Psoas muscle (tissue), 8 donors: Measurements from ENCODE around the gene MRNIP. TPM values are rescaled to one million over a fixed set of nuclear protein-coding genes. Genes with fewer than 3 reads are reported as not detected.

ENCODE experiments used
- ATAC-seq, 4 donors: fragments of 200-7000 bp; cut with Tn5 transposase; one replicate each; pipeline ENCODE4 v1.9.1; 2020; ENCODE audit warnings: moderate library complexity in 3 of 4, mild to moderate bottlenecking in 2 of 4
- DNase-seq, 2 donors: peaks; one replicate each; pipeline ENCODE4 v3.0.0-alpha.2; 2020
- H3K27ac ChIP-seq: fragments of 200-600 bp; one replicate; pipeline ENCODE4 v1.8.0; 2022
- H3K27me3 ChIP-seq, 3 donors: fragments of 200-600 bp in 1 of 3; one replicate each; pipeline versions ENCODE4 v1.6.1 to v1.8.0; 2013 to 2022; ENCODE audit warnings: low read length in 2 of 3, mild to moderate bottlenecking in 2 of 3, moderate library complexity in 1 of 3; ENCODE audit not compliant: insufficient read depth in 3 of 3
- H3K36me3 ChIP-seq, 2 donors: fragments of 200-600 bp in 1 of 2; one replicate each; pipeline versions ENCODE4 v1.6.1 to v1.8.0; 2013 to 2022; ENCODE audit warnings: low read depth in 1 of 2, mild to moderate bottlenecking in 1 of 2, moderate library complexity in 1 of 2; ENCODE audit not compliant: insufficient read depth in 1 of 2
- H3K4me1 ChIP-seq: fragments of 200-600 bp; one replicate; pipeline ENCODE4 v1.8.0; 2022
- H3K4me3 ChIP-seq: fragments of 200-600 bp; one replicate; pipeline ENCODE4 v1.8.0; 2022; ENCODE audit warnings: mild to moderate bottlenecking
- H3K9me3 ChIP-seq: fragments of 200-600 bp; one replicate; pipeline ENCODE4 v1.8.0; 2022
- WGBS, 3 donors: extraction: QIAGEN DNeasy Blood & Tissue Kit; methylation state at CpG; one replicate each; pipeline versions ENCODE4 v1.1.6 to v1.1.7; 2013; 5-methylcytosine and 5-hydroxymethylcytosine counted together
- intact Hi-C, 2 donors: fragments of 100-400 bp; cut with DNase I; formaldehyde crosslinking; loops; one replicate each; pipeline versions ENCODE4 v1.11.0 to v1.14.2; 2022
- polyA plus RNA-seq, 3 donors: library from polyadenylated mRNA; stranded (reverse); fragments of 200-250 nt; gene quantifications; one replicate each; pipeline ENCODE4 v1.2.3, GENCODE V29; 2013
- total RNA-seq, 4 donors: library from RNA; stranded (reverse); fragmentation: NEBNext Ultra II Directional in 2 of 4; extraction: Animal tissue kit (Norgen Biotek cat#: 25700) in 2 of 4; gene quantifications; one replicate each; pipeline versions ENCODE4 v1.2.1 to v1.2.4, GENCODE V29; 2021 to 2023
- TF ChIP-seq, protein P1 (sequence below): fragments of 200-600 bp; IDR thresholded peaks from one replicate; pipeline ENCODE4 v1.8.0; 2022; ENCODE audit warnings: antibody characterized with exemption
- donor health status: healthy with polysubstance abuse.
- donor health status: DM: no; HTN: no; CAD: no; lungs with moderate emphysema.
- donor health status: Bipolar disorder and iron deficiency.
- donor health status: healthy.
- donor health status: DM: yes; HTN: yes; CAD: no.
- donor health status: DM: no; HTN: no; CAD: no.
- donor health status: DM: no; HTN: no; CAD: no.
- donor health status: DM: yes; HTN: yes; CAD: no.

The MRNIP gene
- total and polyA plus RNA-seq, 7 donors: 2.1 to 30.4 (median 7.9) TPM

DNA sequence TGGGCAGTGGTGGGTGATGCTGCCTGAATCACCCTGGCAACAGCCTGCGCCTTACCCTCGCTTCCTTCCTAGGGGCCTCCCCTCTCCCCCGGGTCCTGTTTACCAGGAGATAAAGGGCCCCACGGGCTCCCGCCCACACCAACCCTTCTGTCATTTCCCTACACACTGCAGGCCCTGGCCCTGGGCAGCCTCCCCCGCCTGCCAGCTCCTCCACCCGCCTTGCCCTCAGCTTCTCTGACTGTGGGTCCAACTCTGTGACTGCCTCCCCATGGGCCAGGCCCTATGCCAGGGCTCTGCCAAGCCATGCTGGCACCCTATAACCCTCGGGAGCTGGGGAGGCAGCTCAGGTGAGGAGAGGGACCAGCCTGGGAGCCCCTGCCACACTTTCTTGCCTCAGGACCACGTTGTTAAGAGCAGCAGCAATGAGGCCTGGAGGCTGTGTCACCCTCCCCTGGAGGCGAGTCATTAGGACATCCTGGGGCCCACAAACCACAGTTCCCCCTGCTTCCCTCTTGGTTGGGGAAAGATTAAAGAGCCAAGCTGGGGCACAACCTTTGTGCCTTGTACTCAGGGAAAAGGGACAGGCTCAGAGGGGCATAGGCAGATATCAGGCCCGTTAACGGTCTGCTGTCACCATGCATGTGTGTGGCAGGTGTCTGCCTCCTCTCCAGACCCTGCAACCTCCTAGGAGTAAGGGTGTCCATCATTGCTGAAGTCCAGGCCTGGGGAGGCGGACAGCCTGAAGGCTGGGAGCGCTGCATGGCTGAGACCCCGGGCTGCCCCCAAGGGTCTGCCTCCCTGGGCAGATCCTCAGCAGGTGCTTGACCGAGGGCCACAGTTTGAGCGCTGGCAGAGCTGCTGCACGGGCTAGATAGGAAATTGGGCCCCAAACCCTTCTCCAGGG, 54.7 kb downstream of the MRNIP start:
- Histone ChIP-seq H3K27ac (peak overlapping the region; percentile 96), H3K4me1 (peaks cover 41% of the 10 kb centered on the region), H3K4me3 (no peak overlapping the region), H3K27me3 (no peaks in the 10 kb centered on the region), H3K9me3 (no peaks in the 10 kb centered on the region), H3K36me3 (peaks cover 0 to 25% of the 10 kb centered on the region in 2 donors)
- TF ChIP-seq, protein P1, sequence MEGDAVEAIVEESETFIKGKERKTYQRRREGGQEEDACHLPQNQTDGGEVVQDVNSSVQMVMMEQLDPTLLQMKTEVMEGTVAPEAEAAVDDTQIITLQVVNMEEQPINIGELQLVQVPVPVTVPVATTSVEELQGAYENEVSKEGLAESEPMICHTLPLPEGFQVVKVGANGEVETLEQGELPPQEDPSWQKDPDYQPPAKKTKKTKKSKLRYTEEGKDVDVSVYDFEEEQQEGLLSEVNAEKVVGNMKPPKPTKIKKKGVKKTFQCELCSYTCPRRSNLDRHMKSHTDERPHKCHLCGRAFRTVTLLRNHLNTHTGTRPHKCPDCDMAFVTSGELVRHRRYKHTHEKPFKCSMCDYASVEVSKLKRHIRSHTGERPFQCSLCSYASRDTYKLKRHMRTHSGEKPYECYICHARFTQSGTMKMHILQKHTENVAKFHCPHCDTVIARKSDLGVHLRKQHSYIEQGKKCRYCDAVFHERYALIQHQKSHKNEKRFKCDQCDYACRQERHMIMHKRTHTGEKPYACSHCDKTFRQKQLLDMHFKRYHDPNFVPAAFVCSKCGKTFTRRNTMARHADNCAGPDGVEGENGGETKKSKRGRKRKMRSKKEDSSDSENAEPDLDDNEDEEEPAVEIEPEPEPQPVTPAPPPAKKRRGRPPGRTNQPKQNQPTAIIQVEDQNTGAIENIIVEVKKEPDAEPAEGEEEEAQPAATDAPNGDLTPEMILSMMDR: no peak
- intact Hi-C loops: loop anchor here (2.0 to 10.0 kb wide), 5 partner anchors 53 to 291 kb away; partner anchors contain the start of genes MRNIP (in 2 of the 2) and TBC1D9B (in 2 of the 2)
- DNase-seq: peak in 1 of 2 donors; percentile 53
- 73 to 79% (median 77%) methylated on average over 17 to 18 of the region's 18 CpGs for WGBS, 3 donors
- no peak for ATAC-seq

DNA sequence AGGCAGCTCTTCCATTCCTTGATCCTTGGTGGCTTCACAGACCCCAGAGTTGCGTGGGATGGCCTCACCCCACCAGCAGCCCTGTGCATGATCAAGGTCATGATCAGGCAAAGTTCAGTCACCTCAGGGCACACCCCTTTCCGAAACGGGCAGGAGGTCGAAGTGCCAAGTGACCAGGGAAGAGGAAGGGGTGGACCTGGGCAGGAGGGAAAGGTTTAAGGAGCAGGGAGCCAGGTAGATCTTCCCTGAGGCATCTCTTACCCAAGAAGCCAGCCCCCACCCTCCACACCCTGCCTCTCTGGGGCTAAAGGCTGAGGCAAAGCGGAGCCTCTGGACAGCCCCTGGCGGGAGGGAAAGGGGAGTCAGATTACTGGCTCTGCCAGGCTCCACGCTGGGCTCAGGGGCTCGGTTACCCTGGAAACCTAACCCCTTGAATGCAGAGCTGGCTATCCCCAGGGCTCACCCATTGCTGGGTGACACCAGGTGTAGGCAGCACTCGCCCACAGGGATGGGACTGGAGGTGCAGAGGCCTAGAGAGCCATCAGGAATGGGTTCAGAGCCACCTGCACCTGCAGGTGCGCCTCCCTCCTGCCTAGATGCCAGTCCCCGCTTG, 55.6 kb downstream of the MRNIP start:
- H3K4me3 ChIP-seq: no peak overlapping the region
- no peak for ATAC-seq
- intact Hi-C loops: loop anchor here (2.0 to 10.0 kb wide), 5 partner anchors 54 to 292 kb away; partner anchors contain the start of genes MRNIP (in 2 of the 2) and TBC1D9B (in 2 of the 2)

DNA sequence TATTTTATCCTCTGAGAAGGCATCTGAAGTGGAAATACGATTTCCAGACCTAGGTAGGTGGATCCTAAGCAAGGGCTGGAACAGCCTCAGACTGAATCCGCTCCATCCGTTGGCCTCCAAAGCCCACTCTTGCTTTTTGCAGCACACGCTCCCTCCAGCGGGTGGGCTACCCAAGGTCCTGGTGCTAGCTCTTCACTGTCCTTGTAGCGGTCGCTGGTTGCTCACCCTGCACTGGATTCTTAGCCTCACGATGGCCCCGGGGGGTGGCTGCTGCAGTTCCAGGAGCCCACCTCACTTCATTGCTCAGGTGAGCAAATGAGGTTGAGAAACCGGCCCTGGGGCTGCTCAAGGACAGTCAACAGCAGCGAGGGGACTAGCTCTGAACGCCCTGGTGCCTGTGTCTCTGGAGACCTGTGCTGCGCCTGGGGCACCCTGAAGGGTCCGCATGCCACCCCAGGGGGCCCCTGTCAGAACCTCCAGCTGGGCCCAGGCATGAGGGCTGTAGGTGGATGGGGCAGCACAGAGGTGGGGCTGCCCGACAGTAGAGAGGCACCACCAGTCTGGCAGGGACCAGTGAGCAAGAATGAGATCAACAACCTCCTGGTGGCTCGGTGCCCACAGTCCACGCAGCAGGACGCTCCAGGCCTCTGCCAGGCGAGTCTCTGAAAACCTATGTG, 56.3 kb downstream of the MRNIP start:
- 74 to 82% (median 78%) methylated on average over 19 of the region's 19 CpGs for WGBS, 3 donors
- TF ChIP-seq, protein P1: no peak
- Histone ChIP-seq H3K9me3 (no peaks in the 10 kb centered on the region), H3K4me3 (no peak overlapping the region), H3K27ac (no peak overlapping the region), H3K27me3 (no peaks in the 10 kb centered on the region), H3K36me3 (peaks cover 3 to 40% of the 10 kb centered on the region in 2 donors), H3K4me1 (peaks cover 33% of the 10 kb centered on the region)
- intact Hi-C loops: loop anchor here (2.0 to 10.0 kb wide), 5 partner anchors 55 to 292 kb away; partner anchors contain the start of genes MRNIP (in 2 of the 2) and TBC1D9B (in 2 of the 2)
- DNase-seq (peak in 1 of 2 donors; percentile 69), ATAC-seq (no peak)

More for the DNA sequence above, 55.6 kb downstream of the MRNIP start:
- no peaks in the 10 kb centered on the region for H3K27me3 ChIP-seq
- TF ChIP-seq, protein P1: no peak
- no peak overlapping the region for H3K27ac ChIP-seq
- H3K9me3 ChIP-seq: no peaks in the 10 kb centered on the region
- H3K4me1 ChIP-seq: peaks cover 41% of the 10 kb centered on the region
- 55 to 75% (median 67%) methylated on average over 10 to 11 of the region's 11 CpGs for WGBS, 3 donors
- peaks cover 0 to 33% of the 10 kb centered on the region in 2 donors for H3K36me3 ChIP-seq
- DNase-seq: no peak

DNA sequence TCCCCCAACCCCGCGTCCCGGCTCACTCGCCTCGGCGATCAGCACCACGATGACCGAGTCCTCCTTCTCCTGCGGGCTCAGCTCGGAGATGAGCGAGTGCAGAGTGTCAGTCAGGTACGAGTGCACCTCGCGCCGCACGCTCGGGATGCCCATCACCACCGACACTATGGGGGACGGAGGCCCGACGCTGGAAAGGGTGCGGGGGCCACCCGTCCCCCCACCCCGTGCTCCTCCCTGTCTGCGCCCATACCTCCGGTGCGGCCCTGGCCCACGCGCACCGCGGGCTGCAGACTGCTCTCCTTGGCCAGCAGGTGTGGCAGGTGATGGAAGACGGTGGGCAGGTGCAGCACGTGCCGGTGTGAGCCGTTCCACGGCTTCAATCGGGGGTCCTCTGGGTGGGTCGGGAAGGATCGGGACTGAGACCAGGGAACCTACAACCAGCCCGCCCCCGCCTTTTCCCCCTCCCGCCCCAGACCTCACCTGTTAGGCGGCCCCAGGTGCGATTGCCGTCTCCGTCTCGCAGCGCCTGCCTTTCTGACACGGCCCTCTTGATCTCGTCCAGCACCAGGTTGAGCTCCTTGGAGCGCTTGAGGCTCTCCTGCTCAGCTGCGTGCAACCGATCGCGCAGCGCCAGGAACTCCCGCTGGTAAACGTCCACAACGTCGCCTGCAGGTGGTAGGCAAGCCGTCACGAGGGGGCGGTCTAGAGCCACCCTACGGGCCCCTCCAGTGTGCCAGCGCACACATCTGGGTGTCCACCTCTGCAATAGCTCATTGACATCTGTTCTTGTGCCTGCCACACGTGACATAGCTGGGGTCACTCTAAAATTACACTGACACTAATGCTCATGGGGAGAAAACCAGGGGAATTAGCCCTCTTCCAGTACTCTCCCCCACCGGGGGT, 57.1 kb downstream of the MRNIP start:
- TF ChIP-seq, protein P1: peak; percentile 64
- ATAC-seq (peak; percentile 40 to 77 (median 62)), DNase-seq (peak; percentile 81 to 93)
- H3K4me3 ChIP-seq: no peak overlapping the region
- H3K4me1 ChIP-seq: peaks cover 35% of the 10 kb centered on the region
- peaks cover 3 to 45% of the 10 kb centered on the region in 2 donors for H3K36me3 ChIP-seq
- no peak overlapping the region for H3K27ac ChIP-seq
- H3K27me3 ChIP-seq: no peaks in the 10 kb centered on the region
- intact Hi-C loops: loop anchor here (2.0 to 10.0 kb wide), 5 partner anchors 56 to 293 kb away; partner anchors contain the start of genes MRNIP (in 2 of the 2) and TBC1D9B (in 2 of the 2)
- no peaks in the 10 kb centered on the region for H3K9me3 ChIP-seq
- 57 to 71% (median 63%) methylated on average over 61 to 67 of the region's 67 CpGs for WGBS, 3 donors
